NCI-H2081 treated with DMSO at 0.1 percent for 48 hours (cell line): ENCODE data around the gene CPTP.

Experiments
- DNase-seq: peaks from one replicate; lab custom pipeline; 2025; lab: John Stamatoyannopoulos, UW

The CPTP gene

GRCh38 chr1:1324524-1325287 lies at the start of gene CPTP, which contains the start of gene INTS11:
CPTP (plus strand) TSS chr1:1324802; CDS start chr1:1326911, 2,109 bp downstream.
INTS11 (minus strand) TSS chr1:1324660; CDS start chr1:1324608, 52 bp downstream.
- DNase-seq = peak; percentile 46

- DNase-seq = no peak
Measured at GRCh38 chr1:1274931-1275431, 49.6 kb upstream of the CPTP start.

- no peak for DNase-seq
Measured at GRCh38 chr1:1275836-1276235, 48.8 kb upstream of the CPTP start.

GRCh38 chr1:1278620-1279019 lies 46.0 kb upstream of the CPTP start:
- DNase-seq = no peak

- DNase-seq = no peak
Measured at GRCh38 chr1:1279028-1279427, 45.6 kb upstream of the CPTP start.

- DNase-seq = no peak
Measured at GRCh38 chr1:1280782-1281481, 43.7 kb upstream of the CPTP start.

- no peak for DNase-seq
Measured at GRCh38 chr1:1281533-1282321, 42.9 kb upstream of the CPTP start.

GRCh38 chr1:1282998-1283397 lies 41.6 kb upstream of the CPTP start:
- DNase-seq = no peak

- DNase-seq = no peak
Measured at GRCh38 chr1:1283821-1284220, 40.8 kb upstream of the CPTP start.

GRCh38 chr1:1284221-1285101 lies 40.1 kb upstream of the CPTP start:
- no peak for DNase-seq

- no peak for DNase-seq
Measured at GRCh38 chr1:1285102-1285571, 39.5 kb upstream of the CPTP start.

- DNase-seq = no peak
Measured at GRCh38 chr1:1285611-1286311, 38.8 kb upstream of the CPTP start.

GRCh38 chr1:1286313-1287261 lies 38.0 kb upstream of the CPTP start:
- no peak for DNase-seq

GRCh38 chr1:1287288-1288110 lies 37.1 kb upstream of the CPTP start:
- DNase-seq = no peak

- DNase-seq = no peak
Measured at GRCh38 chr1:1290238-1290731, 34.3 kb upstream of the CPTP start.

GRCh38 chr1:1291023-1291528 lies 33.5 kb upstream of the CPTP start:
- DNase-seq = no peak

GRCh38 chr1:1291548-1292441 lies 32.8 kb upstream of the CPTP start:
- DNase-seq = no peak
